ENCODE results near the gene TAAR8.
"Not testable (repeated sequence)": the region's sequence is repeated elsewhere in the genome, so short reads cannot be mapped to it uniquely, and the experiment has no call there.

TAAR8 gene, protein sequence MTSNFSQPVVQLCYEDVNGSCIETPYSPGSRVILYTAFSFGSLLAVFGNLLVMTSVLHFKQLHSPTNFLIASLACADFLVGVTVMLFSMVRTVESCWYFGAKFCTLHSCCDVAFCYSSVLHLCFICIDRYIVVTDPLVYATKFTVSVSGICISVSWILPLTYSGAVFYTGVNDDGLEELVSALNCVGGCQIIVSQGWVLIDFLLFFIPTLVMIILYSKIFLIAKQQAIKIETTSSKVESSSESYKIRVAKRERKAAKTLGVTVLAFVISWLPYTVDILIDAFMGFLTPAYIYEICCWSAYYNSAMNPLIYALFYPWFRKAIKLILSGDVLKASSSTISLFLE

DNA sequence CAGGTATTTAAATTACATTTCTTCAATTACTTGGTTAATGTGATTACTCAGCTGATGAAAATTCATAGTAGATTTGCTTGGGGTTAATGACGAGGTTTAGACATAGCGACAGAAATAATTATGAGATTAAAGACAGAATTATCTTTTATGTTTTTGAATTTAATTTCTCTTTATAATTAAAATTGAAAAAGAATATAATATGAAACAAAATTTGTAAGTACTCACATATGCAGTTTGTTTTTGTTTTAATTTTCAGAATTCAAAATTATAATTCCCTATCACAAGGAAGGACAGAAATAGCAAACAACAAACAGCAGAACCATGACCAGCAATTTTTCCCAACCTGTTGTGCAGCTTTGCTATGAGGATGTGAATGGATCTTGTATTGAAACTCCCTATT is at the start of gene TAAR8:
TAAR8 (plus strand) TSS at position 301 of the 400 bp plus-strand sequence; CDS start at position 322, 21 bp downstream.
- DNase-seq = no peak

DNA sequence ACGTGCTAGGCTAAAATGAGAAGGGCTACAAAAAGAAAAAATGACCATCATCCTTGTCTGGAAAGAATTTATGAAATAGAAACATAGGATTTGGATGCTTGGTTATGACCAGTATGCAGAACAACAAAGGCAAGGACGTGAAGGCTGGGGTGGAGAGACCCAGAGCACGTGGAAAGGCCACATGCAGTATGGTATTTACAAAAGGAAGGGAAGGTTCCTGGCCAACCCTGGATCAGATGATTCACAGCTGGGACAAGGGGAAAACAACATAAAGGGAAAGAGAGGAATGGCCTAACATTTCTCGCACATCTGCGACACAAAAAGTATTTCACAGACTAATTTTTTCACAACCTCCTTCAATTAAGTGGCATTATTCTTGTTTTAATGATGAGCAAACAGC is 47.7 kb upstream of the TAAR8 start:
- DNase-seq = no peak

DNA sequence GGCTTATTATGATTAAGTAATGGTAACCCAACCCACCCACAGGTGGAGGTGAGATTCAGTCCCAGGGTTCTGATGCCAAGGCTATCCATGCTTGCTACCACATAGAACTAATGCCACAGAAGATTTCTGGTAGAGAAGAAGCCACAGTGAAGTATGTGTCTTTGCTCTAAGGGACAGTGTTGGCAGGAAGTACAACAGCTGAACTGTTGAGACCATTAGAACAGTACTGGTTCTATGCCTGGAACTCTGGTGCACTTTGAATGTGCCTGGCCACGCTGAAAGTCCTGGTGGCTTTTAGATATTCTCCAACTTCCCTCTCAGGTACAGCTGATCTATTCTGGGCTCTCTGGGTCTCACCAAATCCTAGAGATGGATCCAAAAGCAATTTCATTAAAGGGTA is 47.3 kb upstream of the TAAR8 start:
- no peak for DNase-seq

DNA sequence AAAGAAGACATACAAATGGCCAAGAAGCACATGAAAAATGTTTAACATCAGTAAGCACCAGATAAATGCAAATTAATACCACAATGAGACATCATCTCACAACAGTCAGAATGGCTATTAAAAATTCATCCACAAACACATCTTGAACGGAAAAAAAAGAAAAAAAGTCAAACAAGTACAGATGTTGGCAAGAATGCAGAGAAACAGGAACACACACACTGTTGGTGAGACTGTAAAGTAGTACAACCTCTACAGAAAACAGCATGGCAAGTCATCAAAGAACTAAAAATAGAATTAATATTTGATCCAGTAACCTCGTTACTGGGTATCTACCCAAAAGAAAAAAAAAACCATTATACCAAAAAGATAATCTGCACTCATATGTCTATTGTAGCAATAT is 46.0 kb upstream of the TAAR8 start:
- no peak for DNase-seq

DNA sequence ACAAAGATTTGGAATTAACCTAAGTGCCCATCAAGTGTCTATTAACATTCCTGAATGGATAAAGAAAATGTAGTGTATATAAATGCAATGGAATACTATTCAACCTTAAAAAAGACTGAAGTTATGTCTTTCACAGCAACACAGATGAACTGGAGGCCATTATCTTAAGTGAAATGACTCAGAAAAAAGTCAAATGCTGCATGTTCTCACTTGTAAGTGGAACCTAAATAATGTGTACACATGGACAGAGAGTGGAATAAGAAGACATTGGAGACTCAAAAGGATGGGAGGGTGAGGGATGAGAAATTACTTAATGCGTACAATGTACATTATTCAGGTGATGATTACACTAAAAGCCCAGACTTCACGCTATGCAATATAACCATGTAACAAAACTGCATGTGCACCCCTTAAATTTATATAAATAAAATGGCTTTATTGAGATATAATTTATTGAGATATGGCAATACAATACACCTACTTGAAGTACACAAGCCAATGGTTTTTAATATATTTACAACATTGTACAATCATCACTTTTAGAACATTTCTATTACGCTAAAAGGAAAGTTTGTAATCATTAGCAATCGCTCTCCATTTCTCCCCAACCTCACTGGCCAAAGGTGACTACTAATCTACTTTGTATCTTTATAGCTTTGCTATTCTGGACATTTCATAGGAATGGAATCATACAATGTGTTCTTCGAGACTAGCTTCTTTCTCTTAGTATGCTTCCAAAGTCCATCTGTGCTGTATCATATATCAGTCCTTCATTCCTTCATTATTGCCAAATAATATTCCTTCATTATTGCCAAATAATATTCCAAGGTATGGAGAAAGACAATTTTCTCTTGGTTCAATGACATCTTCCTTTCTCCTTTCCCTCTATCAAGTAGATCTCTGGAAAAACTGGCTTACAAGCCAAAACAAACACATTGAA is 45.3 kb upstream of the TAAR8 start:
- no peak for DNase-seq

DNA sequence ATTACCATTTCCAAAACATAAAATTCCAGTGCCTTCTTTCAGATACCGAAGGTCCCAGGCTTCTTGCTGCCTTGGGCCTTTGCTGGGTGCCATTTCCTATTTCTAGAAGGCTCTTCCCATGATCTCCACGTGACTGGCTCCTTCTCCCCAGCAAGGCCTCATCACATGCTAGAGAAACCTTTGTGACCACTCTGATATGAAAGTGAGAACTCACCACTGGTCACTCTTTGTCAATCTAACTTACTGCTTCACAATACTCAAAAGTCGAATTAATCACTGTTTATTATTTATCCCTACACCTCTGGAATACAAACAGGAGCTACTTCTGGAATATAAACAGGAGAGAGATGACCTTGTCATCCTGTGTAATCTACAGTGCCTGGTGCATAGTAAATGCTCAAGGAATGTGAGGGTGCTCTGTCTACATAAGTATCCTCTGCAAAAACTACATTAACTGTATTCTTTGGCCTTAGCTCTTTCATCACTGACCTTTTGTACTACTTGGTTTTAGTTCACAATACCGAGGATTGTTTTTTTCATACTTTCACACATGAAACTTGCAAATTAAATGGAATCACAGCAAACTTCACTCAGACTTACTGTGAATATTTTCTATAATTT is 41.2 kb upstream of the TAAR8 start:
- no peak for DNase-seq

DNA sequence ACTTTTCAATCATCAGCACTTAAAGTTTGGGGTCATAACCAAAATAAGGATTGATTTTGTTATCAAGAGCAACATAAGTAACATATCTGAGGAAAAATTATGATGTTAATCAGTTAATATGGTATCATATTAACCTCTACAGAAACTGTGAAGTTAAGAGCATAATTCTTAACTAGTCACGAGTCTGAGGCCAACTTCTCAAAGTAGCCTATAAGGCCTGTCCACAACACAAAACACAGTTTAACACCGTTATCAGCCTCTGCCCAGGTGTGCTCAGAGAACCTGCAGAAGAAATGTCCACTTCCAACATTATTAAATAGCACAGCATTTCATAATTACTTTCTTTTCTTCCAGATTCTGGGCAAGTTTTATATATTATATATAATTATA is 40.6 kb upstream of the TAAR8 start:
- no peak for DNase-seq

DNA sequence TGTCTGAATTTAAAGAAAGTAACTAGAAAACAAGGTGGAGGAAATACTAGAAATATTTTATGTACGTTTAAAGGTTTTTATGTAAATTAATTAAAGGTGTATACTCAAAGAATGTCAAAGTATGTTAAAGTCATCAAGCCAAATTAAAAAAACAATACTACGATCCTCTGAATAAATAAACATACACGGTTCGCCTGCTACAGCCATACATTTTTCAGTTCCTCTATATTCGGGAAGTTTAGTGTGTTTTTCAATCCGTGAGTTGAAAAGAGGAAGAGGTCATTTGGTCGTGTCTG is 40.2 kb upstream of the TAAR8 start:
- no peak for DNase-seq

DNA sequence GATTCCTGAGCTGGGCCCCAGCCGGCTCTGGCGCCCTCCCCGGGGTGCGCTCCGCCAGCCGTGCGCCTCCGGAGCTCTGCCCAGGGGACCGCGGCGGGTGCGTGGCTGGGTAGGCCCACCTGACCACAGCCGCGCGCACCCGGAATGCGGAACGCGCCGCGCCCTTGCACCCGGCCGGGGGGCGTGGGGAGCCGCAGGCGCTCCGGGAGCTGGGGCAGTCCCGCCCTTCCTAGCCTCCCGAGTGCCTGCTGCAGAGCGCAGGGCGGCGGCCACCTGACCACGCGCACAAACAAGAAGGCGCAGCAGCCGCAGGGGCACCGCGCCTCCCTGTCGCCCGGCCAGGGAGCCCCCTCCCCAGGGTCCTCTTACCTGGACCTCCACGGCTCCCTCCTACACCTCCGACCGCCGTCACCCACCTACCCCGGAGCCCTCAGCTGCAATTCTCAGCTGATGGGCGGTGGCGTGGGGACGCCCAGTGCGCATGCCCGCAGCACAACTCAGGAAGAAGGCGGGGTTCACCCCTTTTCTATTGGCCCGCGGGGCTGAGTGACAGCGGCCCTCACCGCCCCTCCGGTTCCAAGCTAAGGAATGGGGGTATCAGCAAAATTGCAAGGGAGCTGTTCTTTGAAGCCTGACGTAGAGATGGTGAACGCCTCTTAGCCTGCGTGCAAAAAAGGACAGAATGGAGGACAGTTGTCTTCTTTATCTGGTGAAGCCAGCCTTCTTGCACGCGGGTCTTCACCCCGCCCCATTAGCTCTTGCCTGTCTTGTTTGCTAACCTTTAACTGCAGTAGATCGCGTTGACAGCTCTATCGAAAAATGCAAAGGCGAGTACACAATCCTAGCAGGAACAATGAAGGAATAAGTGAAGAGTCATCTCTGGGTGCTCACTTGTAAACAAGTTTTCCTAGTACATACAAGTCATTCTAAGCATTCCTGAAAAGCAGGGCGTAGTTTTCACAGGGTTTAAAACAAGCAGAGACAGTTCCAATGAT is 39.5 kb upstream of the TAAR8 start, which contains the start of gene STX7:
STX7 (minus strand) TSS at position 479 of the 995 bp plus-strand sequence. CDS start 9,586 bp downstream, outside the sequence.
- DNase-seq = peak; percentile 87

DNA sequence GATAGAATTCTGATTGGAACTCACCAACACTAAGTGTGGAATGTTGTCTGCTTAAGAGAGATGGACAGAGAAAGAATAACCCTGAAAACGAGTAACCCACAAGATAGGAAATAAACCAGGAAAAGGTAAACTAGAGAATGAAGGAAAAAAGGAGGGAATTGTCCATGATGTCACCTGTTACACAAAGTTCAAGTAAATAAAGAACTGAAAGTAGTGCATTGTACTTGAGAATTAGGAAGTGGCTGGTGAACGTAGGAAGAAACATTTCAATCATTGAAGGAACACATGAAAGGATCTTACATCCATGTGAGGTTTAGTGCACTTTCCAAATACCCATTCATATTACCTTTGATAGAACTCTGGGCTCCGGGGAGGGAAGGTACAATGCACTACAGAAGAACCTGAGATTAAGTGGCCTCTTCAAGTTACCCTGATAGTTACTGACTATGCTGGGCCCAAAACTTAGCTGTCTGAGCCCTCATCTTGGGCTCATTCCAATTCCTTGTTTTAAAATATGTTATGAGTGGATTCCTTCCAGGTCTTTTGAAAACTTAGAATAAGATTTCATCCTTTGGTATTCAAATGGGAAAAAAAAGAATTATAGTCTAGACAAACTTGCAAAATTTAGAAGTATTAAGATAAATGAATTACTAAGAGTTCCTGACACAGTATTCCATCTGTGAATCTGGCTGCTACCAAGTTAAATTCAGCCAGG is 38.5 kb upstream of the TAAR8 start:
- DNase-seq = no peak

DNA sequence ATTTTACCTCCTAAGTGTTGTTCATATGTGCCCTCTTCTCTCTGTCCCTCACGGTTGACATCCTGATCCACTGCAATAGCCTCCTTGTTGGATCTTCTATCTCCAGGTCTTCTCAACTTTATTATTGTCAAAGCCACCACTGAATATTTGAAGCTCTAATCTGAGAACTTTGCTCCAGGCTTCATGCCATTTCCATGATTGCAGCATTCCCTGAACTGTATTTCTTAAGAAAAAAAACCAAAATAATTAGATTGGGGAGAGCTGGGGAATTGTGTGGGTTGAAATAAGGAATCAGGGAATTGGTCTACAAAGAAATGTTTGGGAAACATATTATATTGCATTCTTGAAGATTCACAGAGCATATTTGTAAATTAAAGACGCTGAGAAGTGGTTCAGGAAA is 37.1 kb upstream of the TAAR8 start:
- DNase-seq = no peak

DNA sequence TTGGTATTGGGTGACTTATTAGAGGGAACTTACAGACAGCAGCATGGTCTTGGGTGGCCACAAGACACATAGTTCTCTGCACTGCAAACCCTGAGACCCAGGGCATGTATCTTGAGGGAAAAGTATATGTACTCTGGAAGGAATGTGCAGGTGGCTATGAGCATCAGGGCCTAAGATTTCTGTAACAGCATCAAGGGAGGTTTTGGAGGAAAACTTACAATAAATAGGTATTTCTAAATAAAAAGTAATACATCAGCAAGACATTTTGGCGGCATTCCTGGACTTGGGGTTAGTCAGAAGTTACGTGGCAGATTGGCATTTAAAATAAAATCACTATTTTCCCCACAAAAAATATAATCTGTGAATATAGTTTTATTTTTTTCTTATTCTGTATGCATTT is 31.5 kb upstream of the TAAR8 start:
- no peak for DNase-seq

DNA sequence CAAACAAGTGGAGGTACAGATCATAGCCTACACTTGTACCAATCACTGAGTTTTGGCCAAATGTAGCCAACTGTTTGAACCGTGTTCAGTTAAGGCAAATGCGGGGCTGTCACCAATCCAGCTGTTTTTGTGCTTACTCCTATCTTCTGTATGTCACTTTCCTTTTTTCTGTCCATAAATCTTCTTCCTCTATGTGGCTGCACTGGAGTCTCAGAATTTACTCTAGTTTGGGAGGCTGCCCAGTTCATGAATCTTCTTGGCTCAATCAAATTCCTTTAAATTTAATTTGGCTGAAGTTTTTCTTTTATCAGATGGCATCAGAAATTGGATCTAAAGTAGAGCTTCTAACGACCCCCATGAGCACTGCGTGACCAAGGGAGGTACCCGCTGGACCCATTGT is 27.8 kb upstream of the TAAR8 start:
- DNase-seq = no peak

DNA sequence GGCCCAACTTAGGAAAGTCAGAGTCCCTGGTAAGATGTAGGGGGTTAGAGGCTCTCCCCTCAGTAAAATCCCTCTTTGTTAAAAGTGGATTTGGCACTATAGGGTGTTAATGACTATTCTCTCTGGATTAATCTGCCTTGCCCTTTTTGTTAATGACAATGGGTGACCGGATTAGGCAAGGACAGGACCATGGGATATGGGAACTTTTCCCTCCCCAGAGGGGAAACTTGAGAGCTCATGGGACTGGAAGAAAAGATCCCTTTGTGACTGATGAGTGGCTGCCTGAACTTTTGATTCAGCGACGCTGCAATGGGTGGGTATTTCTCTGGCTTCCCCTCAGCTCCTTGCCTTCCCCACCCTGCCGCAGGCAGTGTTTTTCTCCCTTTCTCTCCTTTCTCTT is 26.6 kb upstream of the TAAR8 start:
- DNase-seq = no peak

DNA sequence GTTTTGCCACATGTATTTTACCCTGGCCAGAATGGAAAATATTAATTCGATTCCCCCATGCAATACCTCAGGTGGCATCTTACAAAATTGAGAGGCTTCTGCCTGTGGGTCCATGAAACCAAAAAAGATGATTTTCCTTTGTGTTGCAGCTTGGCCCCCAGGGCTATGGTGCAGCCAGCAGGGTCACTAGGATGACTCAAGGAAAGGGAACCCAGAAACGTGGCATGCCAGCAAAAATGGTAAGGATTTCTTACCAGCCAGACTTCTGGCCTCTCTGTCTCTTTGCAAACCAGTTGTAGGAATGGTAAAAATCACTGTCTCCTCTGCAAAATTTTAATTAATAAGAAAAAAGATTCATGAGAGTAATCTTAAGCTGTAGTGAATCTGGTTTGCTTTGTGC is 26.0 kb upstream of the TAAR8 start:
- DNase-seq = no peak

DNA sequence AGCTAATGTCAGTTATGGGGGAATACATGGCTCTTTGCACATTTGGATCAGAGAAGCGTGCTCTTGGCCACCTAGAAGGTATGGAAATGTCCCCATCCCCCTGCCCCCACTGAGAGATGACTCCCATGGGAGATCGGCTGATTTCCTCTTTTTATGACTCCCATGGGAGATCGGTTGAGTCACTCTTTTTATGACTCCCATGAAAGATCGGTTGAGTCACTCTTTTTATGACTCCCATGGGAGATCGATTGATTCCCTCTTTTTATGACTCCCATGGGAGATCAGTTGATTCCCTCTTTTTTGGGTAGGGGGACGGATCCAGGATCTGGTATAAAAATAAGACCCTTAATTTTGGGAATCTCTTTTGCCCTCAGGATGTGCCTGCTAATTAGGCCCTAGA is 24.7 kb upstream of the TAAR8 start:
- DNase-seq = no peak

DNA sequence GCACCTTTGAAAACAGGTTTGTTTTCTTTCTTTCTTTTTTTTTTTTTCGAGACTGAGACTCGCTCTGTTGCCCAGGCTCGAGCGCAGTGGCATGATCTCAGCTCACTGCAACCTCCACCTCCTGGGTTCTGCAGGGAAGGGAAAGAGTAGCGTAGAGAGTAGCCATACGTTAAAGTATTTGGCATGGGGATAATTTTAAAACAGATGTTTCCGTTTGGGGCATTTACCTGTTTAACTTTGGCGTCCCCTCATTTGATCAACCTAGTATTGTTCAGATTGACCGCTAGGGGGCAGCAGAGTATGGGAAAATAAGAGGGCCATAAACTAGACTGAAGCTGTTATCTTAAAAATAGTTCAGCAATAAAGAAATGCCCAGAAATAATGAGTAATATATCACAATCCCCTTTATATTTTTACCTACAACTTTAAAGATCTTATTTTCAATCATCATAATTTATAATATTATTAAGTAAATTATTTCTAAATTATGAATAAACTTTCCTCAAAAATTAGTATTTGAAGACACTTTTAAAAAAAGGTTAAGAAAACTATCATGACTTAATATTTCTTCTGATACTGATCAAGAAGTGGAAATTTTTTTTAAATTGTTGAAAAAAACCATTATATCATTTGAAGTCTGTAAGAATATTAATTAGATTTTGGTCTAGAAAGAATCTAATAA is 22.0 kb upstream of the TAAR8 start:
- peak; percentile 32 for DNase-seq

DNA sequence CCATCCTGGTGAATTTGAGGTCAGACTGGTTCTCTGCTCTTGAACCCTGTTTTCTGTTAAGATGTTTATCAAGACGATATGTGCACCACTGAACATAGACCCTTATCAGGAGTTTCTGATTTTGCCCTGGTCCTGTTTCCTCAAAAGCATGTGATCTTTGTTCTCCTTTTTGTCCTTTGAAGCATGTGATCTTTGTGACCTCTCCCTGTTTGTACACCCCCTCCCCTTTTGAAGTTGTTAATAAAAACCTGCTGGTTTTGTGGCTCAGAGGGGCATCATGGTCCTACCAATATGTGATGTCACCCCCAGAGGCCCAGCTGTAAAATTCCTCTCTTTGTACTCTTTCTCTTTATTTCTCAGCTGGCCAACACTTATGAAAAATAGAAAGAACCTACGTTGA is 17.9 kb upstream of the TAAR8 start:
- not testable (repeated sequence) for DNase-seq

DNA sequence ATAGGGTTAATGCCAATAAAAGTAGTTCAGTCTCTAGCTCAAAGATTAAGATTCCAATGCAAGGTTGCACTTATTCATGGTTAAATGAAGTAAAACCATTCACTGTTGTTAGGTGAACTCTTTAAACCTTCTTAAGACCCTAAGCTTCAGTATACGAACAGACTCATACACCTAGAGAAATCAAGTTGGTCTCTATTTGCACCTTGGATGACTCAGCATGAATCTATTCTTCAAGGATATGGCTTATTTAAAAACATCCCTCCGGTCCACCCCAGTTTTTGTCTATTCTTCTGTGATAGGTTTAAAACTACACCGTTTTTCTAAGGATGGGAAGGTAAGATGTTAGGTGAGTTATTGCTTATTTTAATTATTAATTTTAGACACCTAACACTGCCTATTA is 15.3 kb upstream of the TAAR8 start:
- DNase-seq = no peak

DNA sequence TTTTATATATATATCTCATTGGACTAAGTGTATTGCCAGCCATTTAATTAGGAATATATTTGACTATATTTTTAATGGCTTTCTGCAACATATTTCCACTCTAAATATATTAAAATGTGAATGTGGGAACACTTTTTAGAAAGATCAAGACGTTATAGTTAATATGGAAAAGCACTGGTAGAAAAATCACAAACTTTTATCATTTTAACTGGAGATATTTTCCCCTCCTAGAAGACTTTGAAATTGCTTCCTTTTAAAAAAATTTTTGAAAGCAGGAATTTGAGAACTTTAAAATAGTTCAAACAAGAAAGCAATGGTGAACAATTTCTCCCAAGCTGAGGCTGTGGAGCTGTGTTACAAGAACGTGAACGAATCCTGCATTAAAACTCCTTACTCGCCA is 14.5 kb upstream of the TAAR8 start, which contains the start of gene TAAR9:
TAAR9 (plus strand) TSS at position 301 of the 400 bp plus-strand sequence; CDS start at position 314, 13 bp downstream.
- DNase-seq = no peak

DNA sequence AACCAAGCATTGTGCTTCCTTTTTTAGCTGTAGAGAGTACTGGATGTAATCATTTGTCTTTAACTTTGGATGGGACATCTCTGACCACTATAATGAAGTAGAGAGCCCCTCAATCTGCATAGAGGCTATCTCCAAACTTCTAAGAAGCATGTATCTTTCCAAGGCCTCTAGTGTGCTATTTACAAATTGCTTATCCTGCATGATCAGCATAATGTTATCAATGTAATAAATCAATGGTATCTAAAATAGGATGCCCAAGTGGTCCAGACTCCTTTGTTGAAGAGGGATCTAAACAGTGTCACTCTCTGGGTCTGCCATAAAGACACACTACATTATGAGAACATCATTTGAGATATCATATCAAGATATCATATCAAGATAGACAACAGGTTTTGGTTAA is 7.6 kb upstream of the TAAR8 start:
- no peak for DNase-seq

All from CD4-positive, alpha-beta T cell treated with Interferon gamma for 1 hour (primary cell).